ENCODE data around the gene GTF3C2.
"Not testable (repeated sequence)": the region's sequence is repeated elsewhere in the genome, so short reads cannot be mapped to it uniquely, and the experiment has no call there.

GTF3C2 gene

GRCh38 chr2:27322301-27322765, 34.2 kb downstream of the GTF3C2 start:
- in situ Hi-C loops (cut with MboI; ENCODE audit: low sequenced_read_pairs): no loop called here

GRCh38 chr2:27320958-27321543, 35.5 kb downstream of the GTF3C2 start:
- in situ Hi-C loops (cut with MboI; ENCODE audit: low sequenced_read_pairs): no loop called here

- in situ Hi-C loops (cut with MboI; ENCODE audit: low sequenced_read_pairs): not testable (repeated sequence)
Measured at GRCh38 chr2:27319839-27320238, 36.7 kb downstream of the GTF3C2 start.

GRCh38 chr2:27316655-27317412, 39.7 kb downstream of the GTF3C2 start:
- in situ Hi-C loops (cut with MboI; ENCODE audit: low sequenced_read_pairs): no loop called here

GRCh38 chr2:27315122-27315521, 41.4 kb downstream of the GTF3C2 start:
- in situ Hi-C loops (cut with MboI; ENCODE audit: low sequenced_read_pairs): no loop called here

DNA sequence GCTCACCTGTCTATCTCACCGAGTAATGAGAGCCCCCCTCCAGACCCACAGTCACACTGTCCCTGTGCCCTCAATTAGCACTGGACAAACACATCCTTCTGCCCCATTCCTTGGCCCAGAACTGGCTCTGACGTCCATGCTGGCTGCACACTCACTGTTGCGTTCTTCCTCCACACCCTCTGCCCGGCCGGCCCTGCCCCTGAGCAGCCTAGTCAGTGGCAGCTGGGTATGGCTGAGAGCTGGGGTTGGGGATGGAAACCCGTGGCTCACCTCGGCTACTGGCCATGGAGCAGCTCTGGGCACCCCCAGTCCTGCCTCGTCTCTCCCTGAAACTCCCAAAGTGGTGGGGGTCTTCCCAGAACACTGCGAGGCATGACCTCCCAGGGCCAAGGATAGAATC, 41.9 kb downstream of the GTF3C2 start:
- in situ Hi-C loops (cut with MboI; ENCODE audit: low sequenced_read_pairs): no loop called here

DNA sequence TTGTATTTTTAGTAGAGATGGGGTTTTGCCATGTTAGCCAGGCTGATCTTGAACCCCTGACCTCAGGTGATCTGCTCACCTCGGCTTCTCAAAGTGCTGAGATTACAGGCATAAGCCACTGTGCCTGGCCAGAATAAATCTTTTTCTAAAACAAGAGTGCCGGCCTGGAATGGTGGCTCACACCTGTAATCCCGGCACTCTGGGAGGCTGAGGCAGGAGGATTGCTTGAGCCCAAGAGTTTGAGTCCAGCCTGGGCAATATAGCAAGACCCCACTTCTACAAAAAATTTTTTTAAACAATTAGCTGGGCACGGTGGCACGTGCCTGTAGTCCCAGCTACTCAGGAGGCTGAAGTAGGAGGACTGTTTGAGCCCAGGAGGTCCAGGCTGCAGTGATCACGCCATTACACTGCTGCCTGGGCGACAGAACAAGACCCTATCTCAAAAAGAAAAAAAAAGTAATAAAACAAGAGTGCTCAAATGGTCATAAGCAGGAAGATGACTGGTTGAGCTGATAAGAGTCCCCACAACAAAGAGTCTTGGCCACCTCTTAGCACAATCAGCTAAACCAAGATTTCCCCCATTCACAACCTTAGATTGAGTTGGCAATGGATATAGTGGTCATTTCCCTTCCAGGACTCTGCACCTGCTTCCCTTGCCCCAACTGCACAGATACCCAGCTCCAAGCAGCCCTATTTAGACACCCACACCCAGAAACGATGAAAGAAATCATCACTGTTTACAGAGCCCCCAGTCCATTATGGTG, 42.5 kb downstream of the GTF3C2 start:
- in situ Hi-C loops (cut with MboI; ENCODE audit: low sequenced_read_pairs): no loop called here

GRCh38 chr2:27312152-27312551, 44.4 kb downstream of the GTF3C2 start:
- in situ Hi-C loops (cut with MboI; ENCODE audit: low sequenced_read_pairs): no loop called here

DNA sequence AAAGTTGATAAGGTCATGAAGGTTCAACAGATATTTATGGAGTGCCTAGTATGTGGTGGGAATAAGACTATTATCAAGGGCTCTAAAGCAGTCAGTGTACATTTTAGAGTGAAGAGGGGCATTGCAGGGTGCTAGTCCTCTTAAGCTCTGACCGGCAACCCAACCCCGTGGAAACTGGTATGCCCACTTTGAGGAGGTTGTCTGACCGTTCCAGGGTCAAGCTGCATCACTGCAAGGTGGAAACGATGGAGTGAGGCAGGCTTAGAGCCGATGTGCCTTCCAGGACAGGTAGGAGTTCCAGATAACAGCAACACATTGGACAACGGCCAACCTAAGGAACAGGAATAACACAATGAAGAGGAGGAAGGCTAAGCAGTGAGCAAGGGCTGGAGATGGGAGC, 46.9 kb downstream of the GTF3C2 start:
- in situ Hi-C loops (cut with MboI; ENCODE audit: low sequenced_read_pairs): no loop called here

GRCh38 chr2:27308359-27308881, 48.1 kb downstream of the GTF3C2 start, which contains the start of gene UCN:
UCN (minus strand) TSS chr2:27308445; CDS start chr2:27307895, 550 bp downstream.
- in situ Hi-C loops (cut with MboI; ENCODE audit: low sequenced_read_pairs): no loop called here

DNA sequence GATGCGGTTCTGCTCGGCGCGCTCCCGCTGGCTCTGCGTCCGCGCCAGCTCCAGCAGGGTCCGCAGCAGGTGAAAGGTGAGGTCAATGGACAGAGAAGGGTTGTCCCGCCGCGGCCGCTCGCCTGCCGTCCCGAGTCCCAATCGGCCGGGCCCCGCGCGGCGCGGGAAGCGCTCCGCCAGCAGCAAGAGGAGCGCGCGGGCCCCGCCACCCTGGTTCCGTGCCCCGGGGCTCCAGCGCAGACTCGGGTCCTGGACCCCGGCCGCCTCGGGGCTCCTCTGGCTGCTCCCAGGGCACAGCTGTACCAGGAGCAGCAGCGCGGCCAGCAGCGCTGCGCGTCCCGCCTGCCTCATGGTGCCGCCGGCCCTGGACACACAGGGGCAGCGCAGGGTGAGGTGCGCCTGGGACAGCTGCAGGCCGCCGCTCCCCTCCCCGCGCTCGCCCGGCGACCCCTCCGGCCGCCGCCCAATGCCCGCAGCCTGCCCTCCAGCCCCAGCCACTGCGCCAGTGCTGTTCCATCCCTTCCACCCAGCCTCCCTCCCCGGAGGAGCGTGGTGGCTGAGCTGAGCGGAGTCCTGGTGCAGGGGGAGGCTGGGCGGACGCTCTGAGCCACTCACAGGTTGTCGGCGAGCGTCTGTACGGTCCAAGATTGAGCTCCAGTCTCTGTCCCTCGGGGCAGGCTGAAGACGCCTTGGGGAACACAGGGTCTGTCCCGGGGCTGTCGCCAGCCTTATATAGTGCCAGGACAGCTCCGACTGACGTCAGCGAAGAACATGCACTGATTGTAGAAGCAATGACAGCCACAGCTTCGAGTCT, 48.8 kb downstream of the GTF3C2 start:
- in situ Hi-C loops (cut with MboI; ENCODE audit: low sequenced_read_pairs): no loop called here

DNA sequence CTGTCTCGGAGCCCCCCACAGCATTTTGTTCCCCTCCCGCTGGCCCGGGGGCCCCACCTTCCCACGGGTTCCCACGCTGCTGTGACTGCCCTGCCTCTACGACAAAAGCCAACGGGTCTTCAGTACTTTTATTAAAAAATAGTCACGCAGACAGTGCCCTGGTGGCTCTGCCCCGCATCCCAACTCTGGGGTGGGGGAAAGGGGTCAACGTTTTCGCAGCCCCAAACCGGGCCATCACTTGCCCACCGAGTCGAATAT, 49.3 kb downstream of the GTF3C2 start:
- in situ Hi-C loops (cut with MboI; ENCODE audit: low sequenced_read_pairs): no loop called here

DNA sequence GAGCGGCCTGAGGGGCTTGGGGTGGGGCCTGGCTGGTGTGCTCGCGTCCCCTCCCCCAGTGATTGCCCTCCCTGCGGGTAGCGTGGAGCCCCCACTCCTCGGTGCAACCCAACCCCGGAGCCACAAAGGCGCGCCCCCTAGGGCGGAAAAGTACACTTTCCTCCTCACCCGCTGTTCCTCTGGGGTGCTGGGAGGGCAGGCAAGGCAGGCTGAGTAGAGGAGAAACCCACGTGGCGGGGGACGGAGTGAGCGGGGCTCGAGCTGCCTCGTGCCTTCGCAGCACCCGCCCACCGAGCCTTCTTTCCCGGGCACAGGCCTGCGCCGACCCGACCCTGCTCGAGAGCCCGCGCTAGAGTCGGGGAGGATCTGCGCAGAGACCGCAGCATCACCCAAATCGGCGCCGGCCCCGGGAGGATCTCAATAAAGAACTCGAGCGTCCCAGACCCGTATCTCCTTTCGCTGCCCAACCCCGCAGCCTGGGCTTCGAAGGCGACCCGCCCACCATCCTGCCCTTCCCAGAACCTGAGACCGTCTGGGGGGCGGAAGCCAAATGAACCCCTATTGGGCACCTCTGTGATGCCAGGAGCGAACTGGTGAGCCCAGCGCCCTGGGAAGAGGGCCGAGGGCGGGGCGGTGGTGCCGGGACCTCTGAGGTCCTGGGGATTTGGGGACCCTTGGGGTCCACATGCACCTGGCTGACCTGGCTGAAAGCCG, 49.8 kb downstream of the GTF3C2 start:
- in situ Hi-C loops (cut with MboI; ENCODE audit: low sequenced_read_pairs): no loop called here

- in situ Hi-C loops (cut with MboI; ENCODE audit: low sequenced_read_pairs): no loop called here
Measured at GRCh38 chr2:27306136-27306535, 50.4 kb downstream of the GTF3C2 start.

GRCh38 chr2:27305516-27305915, 51.0 kb downstream of the GTF3C2 start:
- in situ Hi-C loops (cut with MboI; ENCODE audit: low sequenced_read_pairs): no loop called here

- in situ Hi-C loops (cut with MboI; ENCODE audit: low sequenced_read_pairs): no loop called here
Measured at GRCh38 chr2:27304488-27305240, 51.9 kb downstream of the GTF3C2 start.

DNA sequence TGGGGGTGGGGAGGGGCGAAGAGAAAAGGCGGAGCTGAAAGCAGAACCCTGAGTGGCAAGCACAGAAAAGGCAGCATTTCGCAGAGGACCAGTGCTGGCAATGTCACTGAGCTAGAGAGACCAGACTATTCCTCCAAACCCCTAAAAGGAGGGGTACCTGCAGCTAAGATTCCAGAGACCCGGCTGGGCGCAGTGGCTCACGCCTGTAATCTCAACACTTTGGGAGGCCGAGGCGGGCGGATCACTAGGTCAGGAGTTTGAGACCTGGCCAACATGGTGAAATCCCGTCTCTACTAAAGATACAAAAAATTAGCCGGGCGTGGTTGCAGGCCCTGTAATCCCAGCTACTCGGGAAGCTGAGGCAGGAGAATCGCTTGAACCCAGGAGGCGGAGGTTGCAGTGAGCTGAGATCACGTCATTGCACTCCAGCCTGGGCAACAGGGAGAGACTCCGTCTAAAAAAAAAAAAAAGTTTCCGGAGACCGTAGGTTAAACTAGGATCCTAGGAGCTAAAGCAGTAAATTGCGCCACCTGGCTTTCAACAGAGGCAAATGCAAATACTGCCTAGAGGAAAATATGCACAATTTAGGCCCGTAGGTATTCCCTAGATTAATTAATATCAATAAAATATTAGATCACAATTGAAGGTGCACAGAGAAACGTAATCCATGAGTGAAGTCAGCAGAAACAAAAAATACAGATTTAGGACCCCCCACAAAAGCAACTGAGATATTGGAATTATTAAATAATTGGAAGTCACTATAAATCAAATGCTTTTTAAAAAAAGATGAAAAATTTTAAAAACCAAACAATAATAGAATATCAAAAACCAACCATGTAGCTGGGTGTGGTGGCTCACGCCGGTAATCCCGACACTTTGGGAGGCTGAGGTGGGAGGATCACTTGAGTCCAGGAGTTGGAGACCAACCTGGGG, 53.2 kb downstream of the GTF3C2 start:
- in situ Hi-C loops (cut with MboI; ENCODE audit: low sequenced_read_pairs): no loop called here

DNA sequence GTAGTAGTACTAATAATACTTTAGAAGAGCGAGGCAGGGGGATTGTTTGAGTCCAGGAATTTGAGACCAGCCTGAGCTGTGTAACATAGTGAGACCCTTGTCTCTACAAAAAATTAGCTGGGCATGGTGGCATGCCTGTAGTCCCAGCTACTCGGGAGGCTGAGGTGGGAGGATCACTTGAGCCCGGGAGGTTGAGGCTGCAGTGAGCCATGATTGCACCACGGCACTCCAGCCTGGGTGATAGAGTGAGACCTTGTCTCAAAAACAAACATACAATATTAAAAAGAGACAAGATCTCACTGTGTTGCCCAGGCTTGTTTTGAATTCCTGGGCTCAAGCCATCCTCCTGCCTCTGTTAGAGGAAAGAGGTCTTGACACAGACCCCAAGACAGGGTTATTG, 56.0 kb downstream of the GTF3C2 start:
- in situ Hi-C loops (cut with MboI; ENCODE audit: low sequenced_read_pairs): not testable (repeated sequence)

All from HL-60/S4 treated with phorbol 12-myristate 13-acetate at 8.2 ng/mL for 4 days and 3 days (cell line).